BLaER1 treated with 17β-estradiol and CSF1 and Interleukin-3, amounts not matched to agents 10 nM and 100 nM (cell line): ENCODE measurements around the gene RTN4.

Experiments
- H3K27ac ChIP-seq, 11 experiments: shearing (Covaris generic); formaldehyde crosslinking; 2 replicates each; pipeline ENCODE4 v1.8.1; 2022
- H3K27me3 ChIP-seq, 11 experiments: shearing (Covaris generic); formaldehyde crosslinking; 2 replicates each; pipeline ENCODE4 v1.8.1; 2022
- H3K36me3 ChIP-seq, 11 experiments: shearing (Covaris generic); formaldehyde crosslinking; 2 replicates each; pipeline ENCODE4 v1.8.1; 2022
- H3K4me1 ChIP-seq, 10 experiments: shearing (Covaris generic); formaldehyde crosslinking; 2 replicates each; pipeline ENCODE4 v1.8.1; 2022
- H3K4me2 ChIP-seq, 11 experiments: shearing (Covaris generic); formaldehyde crosslinking; 2 replicates each; pipeline ENCODE4 v1.8.1; 2022
- H3K4me3 ChIP-seq, 10 experiments: shearing (Covaris generic); formaldehyde crosslinking; 2 replicates each; pipeline ENCODE4 v1.8.1; 2022
- H3K9ac ChIP-seq, 11 experiments: shearing (Covaris generic); formaldehyde crosslinking; 2 replicates each; pipeline ENCODE4 v1.8.1; 2022
- H3K9me3 ChIP-seq, 11 experiments: shearing (Covaris generic); formaldehyde crosslinking; replicated peaks in 1 of 11; 2 replicates each; pipeline ENCODE4 v1.8.1; 2022
- H4K20me1 ChIP-seq, 11 experiments: shearing (Covaris generic); formaldehyde crosslinking; 2 replicates each; pipeline ENCODE4 v1.8.1; 2022
- Cebpa-rat ChIP-seq, 11 experiments: shearing (Covaris generic); IDR thresholded peaks; 2 replicates each; pipeline ENCODE4 v1.8.1; 2022

The RTN4 gene

DNA sequence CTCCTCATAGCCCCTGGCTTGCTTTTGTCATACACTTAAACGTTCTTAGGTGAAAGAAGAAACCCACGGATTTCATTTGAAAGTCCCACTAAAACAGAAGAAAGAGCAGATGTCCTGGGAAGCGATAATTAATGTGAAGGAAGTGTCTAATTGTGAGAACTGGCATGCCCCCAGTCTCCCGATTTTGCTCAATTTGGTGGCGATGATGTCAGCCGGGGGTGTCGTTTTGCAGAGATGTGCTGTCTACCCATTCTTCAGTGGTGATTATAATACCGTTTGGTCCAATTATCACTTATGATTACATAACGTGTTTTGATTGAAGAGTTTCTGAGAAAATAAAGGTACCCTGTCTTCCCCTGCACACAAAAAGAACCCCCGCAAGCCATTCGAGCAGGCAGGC, 103.1 kb downstream of the RTN4 start:
- Histone ChIP-seq H3K27me3 (no peaks in the 10 kb centered on the region), H4K20me1 (no peaks in the 10 kb centered on the region), H3K27ac (no peak overlapping the region), H3K4me2 (no peak overlapping the region), H3K36me3 (no peaks in the 10 kb centered on the region), H3K9ac (no peak overlapping the region), H3K9me3 (no peaks in the 10 kb centered on the region), H3K4me3 (no peak overlapping the region), H3K4me1 (peaks cover 0 to 5% (median 0%) of the 10 kb centered on the region in 10 experiments; a peak in 1 of 20 replicates)
- TF ChIP-seq Cebpa-rat (IDR thresholded peaks at IDR 0.05), result no peak

- no peaks in the 10 kb centered on the region for H3K27me3 ChIP-seq
- H3K27ac ChIP-seq, result no peak overlapping the region
- H3K9ac ChIP-seq, result no peak overlapping the region
- no peak overlapping the region for H3K4me2 ChIP-seq
- no peaks in the 10 kb centered on the region for H3K36me3 ChIP-seq
- H3K4me3 ChIP-seq, result no peak overlapping the region
- peaks cover 0 to 5% (median 0%) of the 10 kb centered on the region in 10 experiments; a peak in 1 of 20 replicates for H3K4me1 ChIP-seq
- no peak for TF ChIP-seq Cebpa-rat (IDR thresholded peaks at IDR 0.05)
- no peaks in the 10 kb centered on the region for H4K20me1 ChIP-seq
- H3K9me3 ChIP-seq, result no peaks in the 10 kb centered on the region
Observed at GRCh38 chr2:54946220-54946805, 103.9 kb downstream of the RTN4 start.

DNA sequence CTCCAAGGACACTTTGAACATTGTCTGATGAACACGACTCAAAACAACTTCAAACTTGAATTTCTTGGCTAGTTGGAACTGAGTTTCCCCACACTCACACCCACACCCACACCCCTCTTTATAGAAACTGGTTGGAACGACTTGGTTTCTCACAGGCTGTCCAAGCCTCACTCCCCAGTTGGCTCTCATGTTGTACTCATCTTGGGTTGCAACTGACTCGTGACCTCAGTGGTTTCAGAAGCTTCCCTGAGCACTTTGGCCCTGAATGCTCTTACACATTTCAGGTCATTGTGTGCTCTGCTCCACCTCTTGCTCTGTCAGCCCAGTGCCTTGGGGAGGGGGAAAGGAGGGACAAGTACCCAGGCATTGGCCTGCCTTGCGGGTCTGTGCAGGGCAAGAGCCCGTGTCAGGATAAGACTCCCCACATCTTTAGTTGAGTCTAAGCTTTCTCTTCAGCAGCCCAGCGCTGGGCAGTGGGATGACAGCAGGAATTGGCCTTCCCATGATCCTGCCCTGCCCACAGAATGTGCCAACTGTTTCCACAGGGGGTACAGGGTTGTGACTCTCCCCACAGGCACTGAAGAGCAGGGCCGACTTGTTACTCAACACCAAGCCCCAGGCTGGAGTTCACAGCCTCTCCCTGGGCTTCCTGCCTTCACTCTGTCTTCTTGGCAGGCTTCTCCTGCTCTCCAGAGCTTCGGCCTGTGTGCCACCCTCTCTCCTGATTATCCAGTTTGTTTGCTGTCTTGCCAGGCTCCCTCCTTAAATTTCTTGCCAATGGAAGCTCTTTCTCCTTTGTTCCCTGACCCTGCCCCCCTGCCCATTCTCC, 104.6 kb downstream of the RTN4 start:
- H3K27ac ChIP-seq, result no peak overlapping the region; a peak in 1 of 22 replicates
- TF ChIP-seq Cebpa-rat (IDR thresholded peaks at IDR 0.05), result no peak
- no peaks in the 10 kb centered on the region for H3K27me3 ChIP-seq
- no peaks in the 10 kb centered on the region for H4K20me1 ChIP-seq
- H3K4me1 ChIP-seq, result peaks cover 0 to 5% (median 0%) of the 10 kb centered on the region in 10 experiments; a peak in 1 of 20 replicates
- H3K9me3 ChIP-seq, result no peaks in the 10 kb centered on the region
- no peaks in the 10 kb centered on the region for H3K36me3 ChIP-seq
- no peak overlapping the region for H3K9ac ChIP-seq
- no peak overlapping the region for H3K4me3 ChIP-seq
- H3K4me2 ChIP-seq, result no peak overlapping the region

DNA sequence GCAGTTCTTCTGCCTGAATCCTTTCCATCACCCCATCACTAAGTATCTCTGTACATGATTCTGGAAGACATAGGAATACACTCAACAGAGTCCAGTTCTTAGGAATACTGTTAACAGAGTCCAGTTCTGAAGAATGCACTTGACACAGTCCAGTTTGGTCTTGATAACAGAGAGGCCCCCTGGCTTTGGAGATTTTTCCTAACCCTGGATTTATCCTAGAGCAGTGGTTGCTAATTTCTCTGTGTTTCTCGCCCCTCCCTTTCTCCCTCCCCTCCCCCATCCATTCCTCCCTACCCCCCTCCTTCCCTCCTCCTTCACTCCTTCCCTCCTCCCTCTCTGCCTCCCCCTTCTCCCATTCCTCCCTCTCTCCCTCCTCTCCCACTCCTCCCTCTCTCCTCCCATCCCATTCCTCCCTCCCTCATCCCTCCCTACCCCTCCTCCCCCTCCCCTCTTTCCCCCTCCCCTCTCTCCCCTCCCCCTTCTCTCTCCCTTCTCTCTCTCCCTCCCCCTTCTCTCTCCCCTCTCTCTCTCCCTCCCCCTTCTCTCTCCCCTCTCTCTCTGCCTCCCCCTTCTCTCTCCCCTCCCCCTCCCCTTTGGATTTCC, 105.4 kb downstream of the RTN4 start:
- Histone ChIP-seq H3K36me3 (no peaks in the 10 kb centered on the region), H4K20me1 (no peaks in the 10 kb centered on the region)

DNA sequence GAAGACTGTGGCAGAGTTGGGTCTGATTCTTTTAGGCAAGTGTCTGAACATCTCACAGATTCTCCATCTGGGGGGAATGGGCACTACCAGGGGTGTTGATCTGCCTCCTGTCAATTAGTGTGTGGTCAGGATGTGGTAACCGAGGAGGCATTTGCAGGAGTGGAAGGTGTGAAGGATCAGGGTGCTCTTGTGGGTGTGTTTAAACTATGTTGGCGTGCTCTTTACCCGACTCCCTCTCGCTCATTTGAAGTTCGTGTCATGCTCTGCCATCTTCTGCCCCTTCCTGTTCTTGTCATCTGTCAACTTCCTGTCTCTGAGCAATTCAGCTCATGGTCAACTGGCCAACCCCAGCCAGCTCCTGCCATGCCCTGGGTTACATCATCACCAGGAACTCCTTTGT, 107.9 kb downstream of the RTN4 start:
- Histone ChIP-seq H3K4me1 (peaks cover 0 to 5% (median 0%) of the 10 kb centered on the region in 10 experiments; a peak in 1 of 20 replicates), H3K9ac (no peak overlapping the region), H3K9me3 (peaks cover 14 to 25% (median 17%) of the 10 kb centered on the region in 11 experiments), H3K4me2 (peak overlapping the region in 1 of 11 experiments; percentile 2; a peak in 1 of 22 replicates), H3K4me3 (no peak overlapping the region), H3K27ac (no peak overlapping the region), H4K20me1 (no peaks in the 10 kb centered on the region), H3K27me3 (no peaks in the 10 kb centered on the region), H3K36me3 (peaks cover 0 to 8% (median 0%) of the 10 kb centered on the region in 11 experiments; a peak in 1 of 22 replicates)
- TF ChIP-seq Cebpa-rat (IDR thresholded peaks at IDR 0.05), result no peak

More for the DNA sequence above, 105.4 kb downstream of the RTN4 start:
- H3K9me3 ChIP-seq, result 0 out of 22 replicates have a peak, but pooled peaks cover 0 to under 1% (median 0%) of the 10 kb centered on the region in 11 experiments
- peaks cover 0 to 5% (median 0%) of the 10 kb centered on the region in 10 experiments; a peak in 1 of 20 replicates for H3K4me1 ChIP-seq
- H3K27ac ChIP-seq, result no peak overlapping the region
- no peak overlapping the region for H3K4me3 ChIP-seq
- no peaks in the 10 kb centered on the region for H3K27me3 ChIP-seq
- TF ChIP-seq Cebpa-rat (IDR thresholded peaks at IDR 0.05), result no peak
- H3K9ac ChIP-seq, result no peak overlapping the region
- H3K4me2 ChIP-seq, result no peak overlapping the region

DNA sequence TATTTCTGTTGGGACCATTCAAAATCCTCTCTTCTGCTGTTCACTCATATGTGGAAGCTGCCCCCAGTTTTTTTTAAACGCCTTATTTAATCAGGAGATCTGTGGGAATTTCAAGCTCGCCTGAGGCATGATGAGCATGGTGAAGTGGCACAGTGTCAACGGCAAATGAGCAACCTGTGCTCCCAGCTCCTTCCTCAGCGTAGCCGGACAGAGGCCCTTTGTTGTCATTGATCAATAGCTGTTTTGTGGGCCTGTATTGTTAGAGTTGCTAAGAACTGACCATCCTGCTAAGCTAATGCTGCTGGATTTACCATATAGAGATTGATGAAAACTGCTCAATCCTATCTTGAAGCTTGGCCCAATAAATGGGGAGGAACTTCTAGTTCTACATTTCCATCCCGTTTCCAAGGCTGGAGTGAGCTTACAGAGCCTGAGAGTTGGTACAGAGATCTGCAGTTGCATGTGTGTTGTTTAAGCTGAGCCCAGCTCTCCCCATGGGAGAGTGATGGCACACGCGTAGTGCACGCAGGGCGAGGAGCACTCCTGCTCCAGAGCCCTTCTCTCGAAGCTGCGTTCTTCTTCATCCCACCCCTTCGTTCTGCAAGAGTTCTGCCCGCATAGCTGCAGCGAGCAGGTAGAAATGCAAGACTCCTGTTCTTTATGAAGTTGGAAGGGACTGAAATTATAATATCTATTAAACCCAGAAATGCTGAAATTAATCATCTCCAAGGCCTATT, 108.8 kb downstream of the RTN4 start:
- Histone ChIP-seq H3K4me2 (no peak overlapping the region), H3K36me3 (peaks cover 0 to 8% (median 0%) of the 10 kb centered on the region in 11 experiments; a peak in 1 of 22 replicates), H3K4me1 (peaks cover 0 to 5% (median 0%) of the 10 kb centered on the region in 10 experiments; a peak in 1 of 20 replicates), H3K4me3 (no peak overlapping the region), H3K9ac (no peak overlapping the region), H3K9me3 (peaks cover 22 to 35% (median 25%) of the 10 kb centered on the region in 11 experiments), H3K27ac (no peak overlapping the region), H4K20me1 (no peaks in the 10 kb centered on the region), H3K27me3 (no peaks in the 10 kb centered on the region)
- TF ChIP-seq Cebpa-rat (IDR thresholded peaks at IDR 0.05), result no peak

- no peak overlapping the region for H3K27ac ChIP-seq
- H3K4me2 ChIP-seq, result no peak overlapping the region
- peaks cover 0 to 8% (median 0%) of the 10 kb centered on the region in 11 experiments; a peak in 1 of 22 replicates for H3K36me3 ChIP-seq
- no peaks in the 10 kb centered on the region for H4K20me1 ChIP-seq
- H3K27me3 ChIP-seq, result no peaks in the 10 kb centered on the region
- no peak overlapping the region for H3K9ac ChIP-seq
- peaks cover 0 to 5% (median 0%) of the 10 kb centered on the region in 10 experiments; a peak in 1 of 20 replicates for H3K4me1 ChIP-seq
- H3K9me3 ChIP-seq, result peaks cover 22 to 37% (median 25%) of the 10 kb centered on the region in 11 experiments
- no peak overlapping the region for H3K4me3 ChIP-seq
- no peak for TF ChIP-seq Cebpa-rat (IDR thresholded peaks at IDR 0.05)
Observed at GRCh38 chr2:54940723-54941122, 109.5 kb downstream of the RTN4 start.

GRCh38 chr2:54939446-54940118, 110.7 kb downstream of the RTN4 start:
- Histone ChIP-seq H3K9me3 (peaks cover 22 to 38% (median 25%) of the 10 kb centered on the region in 11 experiments), H3K27me3 (no peaks in the 10 kb centered on the region), H4K20me1 (no peaks in the 10 kb centered on the region), H3K4me2 (no peak overlapping the region), H3K4me3 (no peak overlapping the region), H3K9ac (no peak overlapping the region), H3K4me1 (0 out of 20 replicates have a peak, but pooled peaks cover 0 to 5% (median 0%) of the 10 kb centered on the region in 10 experiments), H3K27ac (no peak overlapping the region), H3K36me3 (peaks cover 0 to 8% (median 0%) of the 10 kb centered on the region in 11 experiments; a peak in 1 of 22 replicates)
- no peak for TF ChIP-seq Cebpa-rat (IDR thresholded peaks at IDR 0.05)
